HG02981 (cell line): ENCODE measurements around the gene MAML2.
A peak's percentile ranks its signal among the peaks of the same experiment; 100 is the strongest.

ENCODE experiments used
- ATAC-seq: cut with Tn5 transposase; IDR thresholded peaks from one replicate; pipeline ENCODE4 v1.9.1; 2021; ENCODE audit warnings: mild to moderate bottlenecking, moderate library complexity; ENCODE audit not compliant: unreplicated experiment

MAML2 gene

DNA sequence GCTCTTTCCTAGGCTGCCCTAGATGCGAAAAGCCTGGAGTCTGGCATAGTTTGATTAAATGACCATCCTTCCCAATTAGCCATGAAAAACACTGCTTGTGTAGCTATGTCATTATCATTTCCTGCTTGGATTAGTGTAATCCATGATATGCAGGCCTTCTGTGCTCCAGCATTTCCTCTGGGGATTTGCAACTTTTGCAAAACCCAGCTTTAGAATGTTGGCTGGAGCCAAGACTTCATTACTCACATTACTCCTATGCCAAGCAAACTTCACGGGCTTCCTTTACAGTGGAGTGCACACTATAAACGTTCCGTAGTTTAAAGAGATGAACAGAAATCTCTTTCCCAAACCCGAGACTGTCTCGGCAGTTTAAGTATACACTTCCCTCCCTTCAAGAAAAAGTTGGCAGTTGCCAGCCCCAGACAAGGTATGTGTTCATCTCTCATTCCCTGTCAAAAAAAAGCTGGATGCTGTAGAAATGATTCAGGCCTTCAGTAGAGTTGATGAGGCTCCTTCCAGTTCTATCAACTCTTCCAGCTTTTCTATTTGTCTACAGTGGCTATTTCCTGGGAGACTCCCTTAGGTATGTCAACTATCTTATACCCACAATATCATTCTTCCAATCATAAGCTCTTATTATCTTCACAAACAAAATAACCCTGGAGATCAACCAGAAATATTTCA lies 180.0 kb downstream of the MAML2 start:
- ATAC-seq = no peak

DNA sequence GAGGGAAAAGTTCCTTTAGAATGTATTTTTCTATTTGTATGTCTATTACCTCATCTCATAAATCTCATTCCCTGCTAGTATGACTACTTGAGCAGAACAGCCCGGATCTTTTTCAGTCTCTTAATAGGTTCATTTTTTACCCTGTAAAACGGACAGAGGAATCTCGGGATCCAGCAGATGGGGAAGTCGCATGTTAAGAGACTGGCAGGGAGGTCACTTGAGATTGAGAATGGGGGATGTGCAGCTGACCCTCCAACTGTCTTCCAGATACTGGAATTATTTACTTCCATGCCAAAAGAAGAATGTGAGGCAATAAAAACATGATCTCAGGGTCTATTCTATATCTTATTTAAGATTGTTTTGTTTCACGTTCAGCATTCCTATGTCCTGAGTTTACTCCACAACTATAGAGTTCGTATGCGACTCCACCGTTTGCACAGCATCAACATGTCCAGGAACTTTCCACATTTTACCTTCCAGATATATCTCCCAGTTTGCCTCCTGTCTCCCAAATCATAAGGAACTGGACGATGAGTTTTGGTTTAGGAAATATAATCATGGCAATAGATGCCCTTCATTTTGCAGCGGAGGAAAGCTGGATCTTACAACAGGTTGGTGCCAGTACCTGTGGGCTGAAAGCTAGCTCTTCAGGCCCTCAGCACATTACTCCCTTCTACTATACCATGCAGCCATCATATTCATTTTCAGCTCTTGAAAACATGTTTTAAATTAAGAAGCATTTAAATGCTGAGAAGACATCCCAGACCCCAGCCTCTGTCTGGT lies 181.5 kb downstream of the MAML2 start:
- no peak for ATAC-seq

DNA sequence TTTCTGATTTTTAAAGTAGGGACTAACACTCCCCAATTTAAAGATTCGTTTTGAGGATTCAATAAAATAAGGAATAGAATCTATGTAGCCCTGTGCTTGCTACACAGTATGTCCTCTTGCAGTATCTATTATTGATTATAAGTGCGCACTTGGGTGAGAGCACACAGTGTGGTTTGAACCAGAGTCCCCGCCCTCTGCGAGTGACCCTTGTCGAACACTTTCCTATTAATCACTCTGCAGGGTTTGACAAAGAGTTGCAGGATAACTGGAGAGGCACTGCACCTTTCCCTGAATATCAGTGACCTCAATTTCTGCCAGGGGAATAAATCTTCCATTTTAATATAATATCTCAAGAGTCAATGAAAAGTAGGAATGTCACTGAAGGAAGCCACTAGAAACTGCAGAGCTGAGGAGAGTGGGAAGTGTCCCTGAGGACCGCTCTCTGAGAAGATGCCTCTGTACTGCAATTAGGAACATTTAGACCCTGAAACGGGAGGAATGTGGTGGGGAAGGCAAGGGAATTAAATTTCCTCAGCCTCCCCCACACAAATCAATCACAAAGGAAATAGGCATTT lies 182.2 kb downstream of the MAML2 start:
- no peak for ATAC-seq

DNA sequence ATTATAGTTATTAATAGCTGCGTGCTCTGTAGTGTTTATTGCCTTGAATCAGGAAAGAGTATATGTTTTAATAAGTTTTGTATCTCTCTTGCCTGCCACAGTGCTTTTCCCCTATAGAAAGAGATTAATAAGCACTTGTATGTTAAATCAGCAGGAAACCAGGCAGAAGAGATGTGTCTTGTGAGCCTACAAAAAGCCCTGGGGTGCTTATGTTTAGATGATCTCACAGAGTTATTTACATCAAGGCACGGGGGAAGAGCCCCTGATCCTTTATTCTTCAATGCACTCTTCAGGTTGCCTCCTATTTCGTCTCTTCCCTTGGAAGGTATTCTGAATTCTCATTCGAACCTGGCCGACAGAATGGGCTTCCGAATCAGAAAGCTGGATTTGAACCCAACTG lies 183.0 kb downstream of the MAML2 start:
- no peak for ATAC-seq

DNA sequence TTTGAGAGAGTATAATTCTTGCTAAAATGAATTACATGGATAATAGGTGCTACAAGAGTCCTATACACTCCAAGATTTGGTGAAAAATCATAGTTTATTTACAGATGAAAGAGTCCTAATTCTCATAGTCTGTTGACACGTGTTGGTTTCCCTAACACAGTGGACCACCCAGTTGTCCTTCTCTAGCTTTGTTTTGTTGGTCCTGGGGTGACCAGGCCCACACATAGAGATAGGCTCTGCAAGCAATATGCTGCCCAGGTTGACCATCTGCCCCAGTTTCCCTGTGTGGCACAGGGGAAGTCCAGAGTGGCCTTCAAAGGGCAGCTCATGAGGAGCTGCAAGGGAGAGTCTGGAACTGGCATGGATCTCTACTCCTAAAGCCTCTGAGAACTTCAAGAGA lies 184.9 kb downstream of the MAML2 start:
- no peak for ATAC-seq

DNA sequence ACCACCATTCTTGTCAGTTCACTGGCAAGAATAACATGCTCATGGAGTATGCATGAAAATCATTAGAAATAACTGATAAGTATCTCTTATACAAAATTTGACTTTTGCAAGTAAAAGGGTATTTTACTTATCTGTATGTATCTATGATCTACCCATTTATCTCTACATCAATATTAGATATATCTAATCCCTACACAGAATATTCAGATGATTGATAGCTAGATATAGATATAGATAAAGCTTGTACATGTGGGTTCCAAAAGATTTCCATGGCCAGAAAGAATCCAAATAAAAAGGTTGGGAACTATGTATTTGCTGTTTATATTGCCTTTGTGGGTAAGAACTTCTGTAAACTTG lies 185.5 kb downstream of the MAML2 start:
- no peak for ATAC-seq

DNA sequence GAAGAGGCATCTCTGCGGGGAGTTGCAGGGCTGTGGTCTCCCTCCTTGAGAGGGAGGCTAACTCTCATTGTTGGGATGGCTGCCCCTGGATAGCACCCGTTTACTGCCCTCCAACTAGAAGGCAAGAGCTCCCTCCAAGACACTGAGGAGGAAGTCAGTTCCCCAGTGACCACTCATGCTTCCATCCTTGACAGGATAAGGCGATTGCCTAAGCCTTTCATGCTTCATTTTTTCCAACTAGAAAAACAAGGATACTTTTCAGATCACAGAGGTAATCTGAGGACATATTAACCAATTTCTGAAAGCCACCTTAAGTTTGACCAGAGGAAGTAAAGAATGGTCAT lies 186.6 kb downstream of the MAML2 start:
- no peak for ATAC-seq

DNA sequence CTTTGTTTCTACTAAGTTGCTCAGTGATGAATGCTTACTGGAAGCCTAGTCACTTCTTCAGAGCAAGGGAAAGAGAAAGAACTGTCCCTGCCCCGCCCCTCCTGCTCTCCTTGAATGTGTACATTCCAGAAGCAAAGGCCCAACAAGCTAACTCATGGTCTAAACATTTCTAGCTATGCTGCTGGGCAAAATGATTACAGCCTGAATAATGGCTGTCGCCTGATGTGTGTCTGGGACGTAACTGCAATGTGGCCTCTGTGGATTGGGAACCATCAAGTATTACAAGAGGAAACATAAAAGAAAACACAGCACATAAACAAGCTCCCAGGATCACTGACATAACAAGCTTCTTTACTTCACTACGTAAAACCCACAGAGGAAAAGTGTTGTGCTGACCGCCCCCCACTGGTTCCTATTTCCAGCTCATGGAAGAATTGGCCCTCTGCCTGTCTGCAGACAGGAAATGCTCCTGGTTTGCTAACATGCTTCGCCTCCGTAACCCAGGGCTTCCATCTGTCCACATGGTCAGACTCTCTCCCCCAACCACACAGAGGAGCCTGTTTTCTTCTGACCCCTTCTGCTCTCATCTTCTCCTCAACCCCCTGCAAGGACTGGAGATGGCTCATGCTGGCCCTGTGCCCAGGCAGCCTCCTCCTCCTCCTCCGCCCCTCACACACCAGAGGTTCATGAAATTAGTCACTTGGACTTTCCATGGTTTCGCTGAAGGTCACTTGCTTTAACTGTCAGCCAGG lies 187.2 kb downstream of the MAML2 start:
- peak; percentile 51 for ATAC-seq

DNA sequence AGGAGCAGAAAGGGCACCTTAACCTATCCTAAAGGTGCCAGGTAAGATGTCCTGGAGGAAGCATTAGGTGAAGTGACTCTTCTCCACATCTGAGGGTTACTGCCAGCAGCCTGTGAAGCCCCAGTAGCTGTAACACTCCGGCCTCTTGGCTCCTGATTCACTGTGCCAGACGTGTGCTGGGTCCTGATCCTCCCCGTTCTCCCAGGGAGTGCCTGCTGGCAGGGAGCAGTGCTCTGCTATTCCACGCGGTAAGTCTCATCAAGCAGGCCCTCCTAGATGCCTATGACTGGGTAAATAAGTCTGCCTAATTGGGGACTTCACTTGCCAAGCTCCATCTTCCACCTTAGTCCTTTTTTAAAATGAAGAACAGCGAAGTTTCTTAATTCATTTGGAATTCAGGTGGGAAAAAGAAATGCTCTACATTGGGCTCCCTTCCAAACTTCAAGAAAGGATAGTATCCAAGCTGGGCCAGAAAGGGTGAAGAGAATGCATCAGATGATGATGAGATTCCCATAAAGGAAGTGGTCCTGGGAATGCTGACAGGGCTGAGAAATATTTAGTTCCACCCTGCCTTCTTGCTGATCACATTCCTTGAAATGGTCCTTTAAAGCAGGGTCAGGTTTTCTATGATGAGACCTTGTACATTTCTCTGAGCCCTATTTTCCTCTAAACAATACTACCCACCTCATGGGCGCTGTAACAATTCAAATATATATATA lies 188.0 kb downstream of the MAML2 start:
- no peak for ATAC-seq

DNA sequence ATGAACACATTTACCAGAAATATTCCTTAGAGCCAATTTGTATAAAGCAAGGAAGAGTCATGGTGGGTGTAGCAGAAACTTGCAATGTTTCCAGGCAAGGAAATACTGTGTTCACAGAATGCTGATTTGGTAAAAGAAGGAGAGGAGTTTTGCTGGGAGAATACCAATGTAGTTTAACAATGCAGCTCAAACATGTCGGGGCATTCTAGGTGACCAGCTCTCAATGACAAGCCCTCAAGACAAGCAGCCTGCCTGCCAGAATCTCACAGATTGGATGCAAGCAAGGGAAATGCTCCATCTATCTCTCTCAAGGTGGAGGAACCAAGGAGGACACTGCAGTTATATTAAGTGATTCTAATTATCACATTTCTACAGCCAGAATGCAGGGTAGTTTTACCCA lies 190.4 kb downstream of the MAML2 start:
- ATAC-seq = no peak

DNA sequence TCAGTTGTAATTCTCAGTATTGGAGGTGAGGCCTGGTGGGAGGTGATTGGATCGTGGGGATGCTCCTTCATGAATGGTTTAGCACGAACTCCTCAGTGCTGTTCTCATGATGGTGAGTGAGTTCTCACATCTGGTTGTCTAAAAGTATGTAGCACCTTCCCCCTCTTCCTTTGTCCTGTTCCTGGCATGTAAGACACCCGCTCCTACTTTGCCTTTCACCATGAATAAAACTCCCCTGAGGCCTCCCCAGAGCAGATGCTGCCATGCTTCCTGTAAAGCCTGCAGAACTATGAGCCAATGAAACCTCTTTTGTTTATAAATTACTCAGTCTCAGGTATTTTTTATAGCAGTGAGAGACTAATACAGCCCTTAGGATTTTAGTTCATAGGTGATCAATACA lies 191.5 kb downstream of the MAML2 start:
- ATAC-seq = no peak

DNA sequence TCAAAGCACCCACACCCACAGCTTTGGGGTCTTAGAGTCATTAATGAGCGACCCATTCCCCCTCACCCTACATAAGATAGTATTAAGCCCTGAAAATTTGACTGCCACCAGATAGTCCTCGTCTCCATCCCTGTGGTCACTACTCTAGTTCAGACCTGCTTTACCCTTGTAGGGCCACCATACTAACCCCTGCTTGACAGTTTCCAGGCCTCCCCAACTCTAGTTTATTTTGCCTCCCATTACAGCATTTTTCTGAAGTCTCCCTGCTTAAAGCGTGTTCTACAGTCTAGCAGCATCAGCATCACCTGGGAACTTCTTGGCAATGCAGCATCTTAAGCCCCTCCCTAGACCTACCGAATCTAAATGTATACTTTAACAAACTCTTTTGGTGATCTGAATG lies 192.4 kb downstream of the MAML2 start:
- no peak for ATAC-seq

DNA sequence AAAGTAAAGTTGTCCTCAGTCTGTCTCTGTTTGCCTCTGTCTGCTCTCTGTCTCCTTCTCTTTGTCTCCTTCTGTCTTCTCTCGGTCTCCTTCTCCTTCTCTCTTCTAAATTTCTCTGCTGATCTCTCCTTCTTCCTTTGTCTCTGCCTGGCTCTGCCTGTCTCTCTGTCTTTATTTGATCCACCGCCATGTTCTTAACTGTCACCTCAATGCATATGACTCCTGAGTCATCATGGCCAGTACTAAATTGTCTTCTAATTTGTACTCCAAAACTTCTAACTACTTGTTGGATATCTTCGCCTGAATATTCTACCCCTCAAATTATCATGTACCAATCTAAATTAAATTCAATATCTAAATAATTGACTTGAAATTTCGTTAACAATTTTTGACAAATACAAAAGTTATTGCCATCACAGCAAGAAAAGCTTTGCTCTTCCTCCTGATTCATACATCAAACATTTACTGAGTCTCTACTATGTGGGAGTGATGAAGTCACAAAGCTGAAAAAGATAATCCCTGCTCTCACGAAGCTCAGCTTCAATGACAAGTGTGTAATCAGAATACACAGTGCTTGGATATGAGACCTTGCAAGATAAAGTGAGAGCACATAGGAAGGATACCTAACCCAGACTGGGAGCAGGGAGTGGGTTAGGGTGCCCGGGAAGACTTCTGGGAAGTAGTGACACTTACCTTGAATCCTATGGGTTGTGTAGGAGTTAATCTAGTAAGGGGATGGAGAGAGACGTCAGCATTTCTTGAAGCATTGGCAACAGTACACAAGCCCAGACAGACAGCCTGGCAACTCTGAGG lies 193.0 kb downstream of the MAML2 start:
- no peak for ATAC-seq

DNA sequence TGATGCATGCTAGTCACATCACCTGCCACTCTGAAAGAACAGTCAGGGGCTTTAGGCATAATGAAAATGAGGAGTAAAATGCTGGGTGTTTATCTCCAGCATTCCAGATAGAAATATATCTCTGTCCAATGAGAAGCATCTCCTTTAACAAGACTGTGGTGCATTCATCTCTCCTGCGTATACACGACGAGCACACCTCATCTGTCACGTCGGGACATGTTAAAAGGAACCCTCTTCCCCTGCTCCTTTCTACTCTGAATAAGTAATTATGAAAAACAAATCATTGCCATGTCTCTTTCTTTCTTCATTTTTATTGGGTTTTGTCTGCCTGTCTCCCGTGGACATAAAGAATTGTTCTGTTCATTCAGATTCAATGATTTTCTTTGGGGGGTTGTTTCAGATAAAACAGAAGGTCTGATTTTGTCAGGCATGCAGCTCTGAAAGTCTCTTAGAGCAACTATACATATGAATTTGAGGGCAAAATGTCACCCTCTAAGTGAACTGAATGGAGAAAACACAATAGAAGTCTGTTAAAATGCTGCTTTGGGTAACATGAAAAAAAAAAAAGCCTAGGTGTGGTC lies 195.0 kb downstream of the MAML2 start:
- no peak for ATAC-seq

DNA sequence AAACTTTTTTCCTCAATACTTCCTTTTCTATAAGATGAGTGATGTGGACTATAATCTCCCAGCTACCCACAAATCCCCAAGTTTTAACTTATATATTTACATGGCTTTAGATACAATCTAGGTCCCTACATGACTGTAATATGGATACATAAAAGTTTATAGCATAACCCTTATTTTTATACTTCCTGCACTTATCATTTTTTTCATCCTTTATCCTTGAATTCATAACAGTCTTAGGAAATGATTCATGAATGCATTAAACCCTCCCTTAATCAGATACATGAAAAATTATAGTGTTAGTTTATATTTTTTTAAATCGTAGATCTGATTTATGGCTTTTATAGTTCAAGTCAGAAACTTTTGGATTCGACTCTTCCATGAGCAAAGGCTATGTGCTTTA lies 195.8 kb downstream of the MAML2 start:
- ATAC-seq = no peak

DNA sequence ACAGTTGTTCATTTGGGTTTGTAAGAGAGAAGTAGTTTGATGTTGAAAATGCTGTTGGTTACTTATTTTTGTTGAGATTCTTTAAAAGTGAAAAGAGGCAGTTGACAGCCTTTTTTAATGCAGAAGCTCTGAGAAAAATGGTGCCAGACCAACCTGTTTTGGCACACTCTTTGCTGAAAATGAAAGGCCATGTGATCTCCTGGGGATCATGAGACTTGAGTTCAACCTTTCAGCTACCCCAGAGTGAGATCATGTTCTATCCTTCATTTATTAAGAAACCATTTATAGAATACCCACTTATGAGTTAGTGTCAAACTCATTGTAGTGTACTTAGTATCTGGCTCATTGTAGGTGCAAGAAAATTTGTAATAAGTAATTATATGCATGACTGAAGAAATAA lies 196.2 kb downstream of the MAML2 start:
- ATAC-seq = no peak

DNA sequence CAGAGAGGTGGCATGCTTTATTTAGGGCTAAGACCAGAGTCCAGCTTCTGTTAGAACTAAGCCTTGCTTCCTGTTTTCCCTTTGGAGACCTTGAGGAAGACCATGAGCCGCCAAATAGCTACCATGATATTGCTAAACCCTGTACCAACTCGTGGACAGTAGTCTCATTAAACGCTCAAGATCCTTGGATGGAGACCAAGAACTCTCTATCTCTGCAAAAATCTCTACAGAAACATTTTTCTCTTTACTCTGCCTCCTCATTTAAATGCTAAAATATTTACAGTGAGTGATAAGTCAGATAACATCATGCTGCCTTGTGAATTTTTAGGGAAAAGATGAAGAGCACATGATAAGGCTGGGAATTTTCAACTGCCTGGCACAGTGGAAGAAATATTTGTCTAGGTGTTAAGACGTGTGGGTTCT lies 197.8 kb downstream of the MAML2 start:
- no peak for ATAC-seq

DNA sequence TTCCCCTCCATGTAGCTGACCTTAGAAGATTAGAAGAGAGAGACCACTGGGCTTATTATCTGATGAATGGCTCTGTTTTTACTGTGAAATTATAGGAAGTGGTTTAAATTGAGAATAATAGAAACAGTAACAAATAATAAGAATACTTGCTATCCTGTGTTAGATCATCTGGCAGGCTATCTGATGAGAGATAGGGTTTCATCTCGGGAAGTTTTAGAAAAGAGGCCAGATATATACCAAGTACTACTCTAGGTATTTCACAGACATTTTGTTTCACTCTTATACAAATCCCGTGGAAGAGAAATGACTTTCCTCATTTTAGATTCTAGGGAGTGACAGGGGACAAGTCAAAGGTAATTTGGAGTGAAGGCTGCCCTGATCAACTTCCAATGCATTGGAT lies 198.4 kb downstream of the MAML2 start:
- ATAC-seq = no peak

DNA sequence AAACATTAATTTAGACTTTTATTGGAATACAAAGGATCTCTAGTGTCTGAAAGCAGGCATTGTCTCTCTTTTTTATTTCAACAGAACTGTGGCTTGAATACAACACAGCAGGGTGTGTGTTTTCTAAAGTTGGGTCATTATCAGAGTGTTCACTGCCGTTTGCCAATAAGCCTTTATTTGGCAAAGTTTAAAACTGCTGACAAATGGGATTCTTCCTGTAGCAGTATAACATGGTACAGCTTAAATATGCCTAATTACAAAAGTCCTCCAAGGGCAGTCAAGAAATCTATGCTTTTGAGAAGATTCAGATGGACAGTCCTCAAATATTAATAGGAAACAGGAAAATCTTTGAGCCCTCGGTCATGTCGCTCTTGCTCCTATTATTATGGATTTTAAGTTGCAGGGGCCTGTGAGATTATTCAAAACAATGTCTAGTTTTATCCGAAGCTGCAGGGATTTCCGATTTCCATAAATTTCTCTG lies 199.9 kb downstream of the MAML2 start:
- ATAC-seq = no peak

DNA sequence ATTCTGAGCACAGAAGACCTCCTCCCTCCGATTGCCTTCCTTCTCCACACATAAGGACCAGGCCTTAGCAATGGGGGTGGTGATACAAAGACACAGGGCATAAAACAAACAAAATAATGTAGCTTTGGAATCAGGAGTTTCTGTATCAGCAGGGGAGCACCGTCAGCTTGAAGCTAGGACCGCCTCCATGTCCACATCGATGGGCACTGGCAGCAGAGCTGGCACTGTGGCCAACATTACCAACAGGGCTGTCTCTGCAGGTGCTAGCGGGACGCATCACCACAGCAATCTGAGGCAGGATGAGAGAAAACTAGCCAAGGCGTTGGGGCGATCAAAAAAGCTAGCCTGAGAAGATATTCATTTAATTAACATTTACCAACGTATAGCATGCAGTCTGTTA lies 201.4 kb downstream of the MAML2 start:
- ATAC-seq = no peak
